Tibial nerve (tissue), 4 donors: ENCODE measurements around the gene CANT1. TPM values are rescaled to one million over a fixed set of nuclear protein-coding genes. Genes with fewer than 3 reads are reported as not detected.

Source experiments
- DNase-seq, 2 donors: peaks; one replicate each; pipeline ENCODE4 v3.0.0-alpha.2; 2019; ENCODE audit warnings: low spot score in 2 of 2
- H3K27ac ChIP-seq, 4 donors: fragments of 200-600 bp; sonication (generic) in 3 of 4; one replicate each; pipeline ENCODE4 v1.5.1; 2017 to 2019; ENCODE audit warnings: mild to moderate bottlenecking in 1 of 4
- H3K27me3 ChIP-seq, 2 donors: fragments of 200-600 bp; sonication (generic) in 1 of 2; one replicate each; pipeline versions ENCODE4 v1.5.1 to v1.6.0; 2017 to 2019
- H3K36me3 ChIP-seq, 3 donors: fragments of 200-600 bp; sonication (generic); one replicate each; pipeline ENCODE4 v1.5.1; 2018 to 2019
- H3K4me1 ChIP-seq, 4 donors: fragments of 200-600 bp; sonication (generic) in 3 of 4; one replicate each; pipeline ENCODE4 v1.5.1; 2017 to 2019
- H3K4me3 ChIP-seq, 4 donors: fragments of 200-600 bp; sonication (generic) in 3 of 4; one replicate each; pipeline ENCODE4 v1.5.1; 2017 to 2019; ENCODE audit warnings: mild to moderate bottlenecking in 1 of 4, moderate library complexity in 1 of 4
- H3K9me3 ChIP-seq, 4 donors: fragments of 200-600 bp; sonication (generic) in 3 of 4; one replicate each; pipeline ENCODE4 v1.5.1; 2017 to 2019
- EP300 ChIP-seq, 2 donors: sonication (generic); formaldehyde crosslinking; IDR thresholded peaks; one replicate each; pipeline ENCODE4 v1.6.1; 2017; ENCODE audit warnings: antibody characterized with exemption in 2 of 2, mild to moderate bottlenecking in 1 of 2
- POLR2A ChIP-seq, 2 donors: fragments of 450-650 bp; IDR thresholded peaks; one replicate each; pipeline ENCODE4 v1.6.1; 2017; ENCODE audit warnings: antibody characterized with exemption in 2 of 2, mild to moderate bottlenecking in 2 of 2, moderate library complexity in 2 of 2
- WGBS, 2 donors: methylation state at CpG; one replicate each; pipeline ENCODE4 v1.1.5; 2018; 5-methylcytosine and 5-hydroxymethylcytosine counted together
- total RNA-seq, 4 donors: library from RNA; depleted of rRNA; stranded (reverse); fragments of >200 nt; gene quantifications; one replicate each; pipeline ENCODE4 v1.1.0, GENCODE V29; 2016
- TF ChIP-seq, protein P1 (sequence below), 5 experiments: fragments of 200-600 bp in 3 of 5; fragments of 450-650 bp in 2 of 5; sonication (generic) in 3 of 5; IDR thresholded peaks; one replicate each; pipeline ENCODE4 v1.5.1; 2016 to 2019; ENCODE audit warnings: antibody characterized with exemption in 5 of 5, mild to moderate bottlenecking in 3 of 5, moderate library complexity in 2 of 5

The CANT1 gene
- total RNA-seq, 4 donors from 2014 or later: 21.0 to 27.3 (median 25.5) TPM

DNA sequence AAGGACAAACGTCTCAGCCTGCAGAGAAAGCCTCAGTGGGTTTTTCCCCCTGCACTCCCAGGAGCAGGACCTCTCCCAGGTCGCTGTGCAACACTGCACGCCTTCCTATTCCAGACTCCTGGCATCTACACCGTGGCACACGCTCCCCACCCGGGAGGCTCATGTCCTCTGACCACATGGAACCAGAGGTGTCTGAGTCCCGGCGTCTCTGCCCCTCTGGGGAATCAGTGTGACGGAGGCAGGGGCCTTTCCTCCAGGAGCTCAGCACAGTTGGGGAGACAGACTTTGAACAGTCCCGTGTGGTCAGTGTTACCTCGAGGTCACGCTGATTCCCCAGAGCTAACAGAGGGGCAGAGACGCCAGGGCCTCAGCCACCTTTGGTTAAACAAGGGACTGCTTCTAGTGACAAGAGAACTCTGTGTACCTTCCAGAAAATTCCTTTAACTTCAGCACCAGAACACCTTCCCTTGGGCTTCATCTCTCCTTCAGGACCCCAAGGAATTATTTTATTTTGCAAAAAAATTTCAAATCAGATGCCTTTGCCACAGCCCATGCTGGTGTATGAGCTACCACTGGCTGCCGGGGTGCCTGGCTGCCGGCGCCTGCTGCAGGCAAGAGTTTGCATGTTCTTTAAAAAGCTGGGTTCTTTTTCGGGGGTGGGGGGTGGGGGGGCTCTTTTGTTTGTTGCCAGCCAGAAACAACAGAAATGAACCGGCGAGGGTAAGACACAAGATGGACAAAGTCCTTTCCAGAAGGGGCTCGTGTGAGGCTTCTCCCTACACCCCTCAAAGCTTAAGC is 6.6 kb downstream of the CANT1 start:
- TF ChIP-seq, protein P1, sequence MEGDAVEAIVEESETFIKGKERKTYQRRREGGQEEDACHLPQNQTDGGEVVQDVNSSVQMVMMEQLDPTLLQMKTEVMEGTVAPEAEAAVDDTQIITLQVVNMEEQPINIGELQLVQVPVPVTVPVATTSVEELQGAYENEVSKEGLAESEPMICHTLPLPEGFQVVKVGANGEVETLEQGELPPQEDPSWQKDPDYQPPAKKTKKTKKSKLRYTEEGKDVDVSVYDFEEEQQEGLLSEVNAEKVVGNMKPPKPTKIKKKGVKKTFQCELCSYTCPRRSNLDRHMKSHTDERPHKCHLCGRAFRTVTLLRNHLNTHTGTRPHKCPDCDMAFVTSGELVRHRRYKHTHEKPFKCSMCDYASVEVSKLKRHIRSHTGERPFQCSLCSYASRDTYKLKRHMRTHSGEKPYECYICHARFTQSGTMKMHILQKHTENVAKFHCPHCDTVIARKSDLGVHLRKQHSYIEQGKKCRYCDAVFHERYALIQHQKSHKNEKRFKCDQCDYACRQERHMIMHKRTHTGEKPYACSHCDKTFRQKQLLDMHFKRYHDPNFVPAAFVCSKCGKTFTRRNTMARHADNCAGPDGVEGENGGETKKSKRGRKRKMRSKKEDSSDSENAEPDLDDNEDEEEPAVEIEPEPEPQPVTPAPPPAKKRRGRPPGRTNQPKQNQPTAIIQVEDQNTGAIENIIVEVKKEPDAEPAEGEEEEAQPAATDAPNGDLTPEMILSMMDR (IDR thresholded peaks at IDR 0.05): no peak
- TF ChIP-seq EP300 (IDR thresholded peaks at IDR 0.05) (no peak), POLR2A (IDR thresholded peaks at IDR 0.05) (no peak)
- no peak overlapping the region for H3K4me3 ChIP-seq
- no peaks in the 10 kb centered on the region for H3K27me3 ChIP-seq
- 64 to 76% methylated on average over 20 of the region's 20 CpGs for WGBS, 2 donors
- no peak overlapping the region for H3K27ac ChIP-seq
- DNase-seq: no peak
- peaks cover 0 to 44% (median 7%) of the 10 kb centered on the region in 3 donors for H3K36me3 ChIP-seq
- H3K9me3 ChIP-seq: no peaks in the 10 kb centered on the region
- H3K4me1 ChIP-seq: peaks cover 0 to 48% (median 16%) of the 10 kb centered on the region in 4 donors

DNA sequence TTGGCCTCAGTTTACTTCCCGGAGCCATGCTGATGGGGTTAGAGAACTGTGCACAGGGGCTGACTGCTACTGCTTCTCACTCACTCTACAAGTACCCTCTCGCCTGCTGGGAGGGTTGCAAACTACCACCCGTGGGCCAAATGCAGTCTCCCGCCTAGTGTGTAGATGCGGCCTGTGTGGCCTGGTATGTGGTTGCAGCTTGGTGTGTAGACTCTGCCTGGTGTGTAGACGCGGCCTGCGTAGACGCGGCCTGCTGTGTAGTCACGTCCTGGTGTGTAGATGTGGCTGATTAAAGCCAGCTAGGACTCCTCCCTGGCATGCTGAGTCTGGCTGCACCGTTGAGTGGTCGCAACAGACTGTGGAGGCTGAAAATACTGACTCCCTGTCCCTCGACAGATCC is 7.3 kb downstream of the CANT1 start:
- 86 to 90% methylated on average over 14 of the region's 14 CpGs for WGBS, 2 donors
- no peaks in the 10 kb centered on the region for H3K9me3 ChIP-seq
- H3K27ac ChIP-seq: no peak overlapping the region
- H3K4me1 ChIP-seq: peaks cover 0 to 48% (median 12%) of the 10 kb centered on the region in 4 donors
- TF ChIP-seq EP300 (IDR thresholded peaks at IDR 0.05) (no peak), POLR2A (IDR thresholded peaks at IDR 0.05) (no peak)
- TF ChIP-seq, protein P1 (IDR thresholded peaks at IDR 0.05): no peak
- H3K4me3 ChIP-seq: no peak overlapping the region
- H3K36me3 ChIP-seq: peaks cover 0 to 48% (median 11%) of the 10 kb centered on the region in 3 donors
- DNase-seq: no peak
- H3K27me3 ChIP-seq: no peaks in the 10 kb centered on the region

DNA sequence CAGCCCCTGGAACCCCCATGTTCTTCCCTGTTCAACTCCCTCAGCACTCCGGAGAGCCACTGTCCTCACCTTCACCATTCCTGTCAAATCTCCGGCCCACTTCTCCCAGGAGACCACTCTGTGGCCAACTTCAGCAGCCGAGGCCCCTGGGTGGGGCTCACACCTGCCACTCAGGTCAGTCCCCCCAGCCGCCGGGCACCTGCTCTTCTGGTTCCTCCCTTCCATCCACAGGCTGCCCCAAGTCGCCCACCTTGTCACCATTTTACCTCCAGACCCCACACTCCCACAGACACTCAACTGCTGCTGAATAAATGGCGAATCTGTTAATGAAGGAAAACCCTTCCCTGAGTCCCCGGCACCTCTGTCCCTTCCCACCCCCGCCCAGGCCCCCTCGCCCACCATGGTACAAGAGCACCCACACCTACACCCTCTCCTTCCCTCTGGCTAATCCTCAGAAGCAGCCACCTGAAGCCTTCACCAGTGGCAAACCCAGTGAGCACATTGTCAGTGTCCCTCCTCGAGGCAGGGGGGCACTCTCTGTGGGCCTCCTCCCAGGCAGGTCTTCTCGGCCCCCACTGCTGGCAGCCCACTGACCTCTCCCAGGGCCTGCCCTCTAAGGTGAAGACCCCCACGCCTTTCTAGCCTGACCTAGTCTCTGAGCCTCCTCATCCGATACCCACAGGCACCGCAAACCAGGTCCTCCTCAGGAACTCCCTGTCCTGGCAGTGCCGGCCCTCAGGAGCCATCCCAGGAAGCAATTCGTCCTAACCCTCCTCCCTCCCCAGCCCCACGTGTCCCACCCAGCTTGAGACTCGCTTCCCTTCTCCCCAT is 8.2 kb downstream of the CANT1 start:
- peaks cover 0 to 57% (median 20%) of the 10 kb centered on the region in 3 donors for H3K36me3 ChIP-seq
- H3K27me3 ChIP-seq: no peaks in the 10 kb centered on the region
- no peaks in the 10 kb centered on the region for H3K9me3 ChIP-seq
- DNase-seq: no peak
- 78 to 84% methylated on average over 19 of the region's 19 CpGs for WGBS, 2 donors
- H3K4me3 ChIP-seq: no peak overlapping the region
- TF ChIP-seq EP300 (IDR thresholded peaks at IDR 0.05): no peak
- TF ChIP-seq POLR2A (IDR thresholded peaks at IDR 0.05): no peak
- TF ChIP-seq, protein P1 (IDR thresholded peaks at IDR 0.05): no peak
- H3K4me1 ChIP-seq: peaks cover 0 to 47% (median 9%) of the 10 kb centered on the region in 4 donors
- H3K27ac ChIP-seq: no peak overlapping the region

DNA sequence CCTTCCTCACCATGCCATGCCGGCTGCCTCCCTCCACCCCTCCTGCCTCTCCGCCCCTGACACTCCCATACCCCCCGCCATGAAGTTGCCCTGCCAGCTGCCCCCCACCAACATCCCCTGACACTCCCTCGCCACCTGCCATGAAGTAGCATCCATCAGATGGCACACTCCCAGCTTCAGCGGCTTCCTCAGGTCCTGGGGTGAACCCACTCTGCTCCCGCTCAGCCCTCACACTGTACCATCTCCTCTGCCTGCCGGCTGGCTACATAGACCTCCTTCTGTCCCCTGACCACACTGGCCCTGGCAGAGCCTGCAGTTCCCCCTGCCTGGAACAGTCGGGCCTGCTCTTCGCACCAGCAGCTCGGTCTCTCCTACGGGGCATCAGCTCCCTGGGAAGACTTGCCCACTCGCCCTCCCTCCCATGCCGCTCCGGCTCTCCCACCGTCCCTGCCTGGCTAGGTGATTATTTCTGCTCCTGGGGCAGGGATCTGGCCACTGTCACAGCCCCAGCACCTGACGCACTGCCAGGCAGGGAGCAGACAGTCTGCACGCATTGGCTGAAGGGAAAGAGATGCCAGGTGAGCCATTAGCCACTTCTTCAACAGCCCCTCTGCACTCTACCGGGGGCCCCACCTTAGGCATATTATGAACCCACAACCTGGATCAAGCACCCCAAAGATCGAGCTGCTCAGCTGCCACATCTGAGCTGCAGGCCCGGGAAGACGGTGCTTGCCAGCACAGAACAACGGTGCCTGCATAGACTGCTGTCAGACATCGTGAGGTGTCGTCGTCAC is 9.0 kb downstream of the CANT1 start:
- WGBS, 2 donors: 89 to 92% methylated on average over 24 to 25 of the region's 25 CpGs
- Histone ChIP-seq H3K27ac (no peak overlapping the region), H3K4me3 (no peak overlapping the region), H3K36me3 (peaks cover 0 to 65% (median 21%) of the 10 kb centered on the region in 3 donors), H3K9me3 (no peaks in the 10 kb centered on the region), H3K27me3 (no peaks in the 10 kb centered on the region), H3K4me1 (peaks cover 0 to 47% (median 6%) of the 10 kb centered on the region in 4 donors)
- TF ChIP-seq, protein P1 (IDR thresholded peaks at IDR 0.05): no peak
- no peak for TF ChIP-seq POLR2A (IDR thresholded peaks at IDR 0.05)
- TF ChIP-seq EP300 (IDR thresholded peaks at IDR 0.05): no peak
- no peak for DNase-seq
